ENCODE data around the gene THAP10.
"Not testable (repeated sequence)": the region's sequence is repeated elsewhere in the genome, so short reads cannot be mapped to it uniquely, and the experiment has no call there.

THAP10 gene

GRCh38 chr15:70867911-70868467 is 24.2 kb downstream of the THAP10 start:
- no peak overlapping the region for H3K4me3 ChIP-seq (ENCODE audit: low read depth, low read length)
- TF ChIP-seq CTCF (IDR thresholded peaks at IDR 0.05; ENCODE audit: low read depth, low read length): no peak

GRCh38 chr15:70866982-70867641 is 25.1 kb downstream of the THAP10 start:
- no peak overlapping the region for H3K4me3 ChIP-seq (ENCODE audit: low read depth, low read length)
- no peak for TF ChIP-seq CTCF (IDR thresholded peaks at IDR 0.05; ENCODE audit: low read depth, low read length)

- no peak overlapping the region for H3K4me3 ChIP-seq (ENCODE audit: low read depth, low read length)
- TF ChIP-seq CTCF (IDR thresholded peaks at IDR 0.05; ENCODE audit: low read depth, low read length): no peak
Observed at GRCh38 chr15:70863450-70864218, 28.6 kb downstream of the THAP10 start.

GRCh38 chr15:70859998-70860397 is 32.2 kb downstream of the THAP10 start:
- H3K4me3 ChIP-seq (ENCODE audit: low read depth, low read length): no peak overlapping the region
- TF ChIP-seq CTCF (IDR thresholded peaks at IDR 0.05; ENCODE audit: low read depth, low read length): no peak

GRCh38 chr15:70859322-70859908 is 32.8 kb downstream of the THAP10 start:
- TF ChIP-seq CTCF (IDR thresholded peaks at IDR 0.05; ENCODE audit: low read depth, low read length): no peak
- no peak overlapping the region for H3K4me3 ChIP-seq (ENCODE audit: low read depth, low read length)

- H3K4me3 ChIP-seq (ENCODE audit: low read depth, low read length): not testable (repeated sequence)
Observed at GRCh38 chr15:70858614-70859321, 33.5 kb downstream of the THAP10 start.

GRCh38 chr15:70857562-70858285 is 34.5 kb downstream of the THAP10 start:
- TF ChIP-seq CTCF (IDR thresholded peaks at IDR 0.05; ENCODE audit: low read depth, low read length): no peak
- no peak overlapping the region for H3K4me3 ChIP-seq (ENCODE audit: low read depth, low read length)
